ENCODE data around the gene TMEM72. TPM values are rescaled to one million over a fixed set of nuclear protein-coding genes. Genes with fewer than 3 reads are reported as not detected.

The TMEM72 gene
- total and polyA plus RNA-seq, 2 of the 13 experiments (the other 11 are each of a cell fraction or from before 2014, with no cell fraction given): 0.04 TPM; not detected in 1

- TF ChIP-seq, protein P1, sequence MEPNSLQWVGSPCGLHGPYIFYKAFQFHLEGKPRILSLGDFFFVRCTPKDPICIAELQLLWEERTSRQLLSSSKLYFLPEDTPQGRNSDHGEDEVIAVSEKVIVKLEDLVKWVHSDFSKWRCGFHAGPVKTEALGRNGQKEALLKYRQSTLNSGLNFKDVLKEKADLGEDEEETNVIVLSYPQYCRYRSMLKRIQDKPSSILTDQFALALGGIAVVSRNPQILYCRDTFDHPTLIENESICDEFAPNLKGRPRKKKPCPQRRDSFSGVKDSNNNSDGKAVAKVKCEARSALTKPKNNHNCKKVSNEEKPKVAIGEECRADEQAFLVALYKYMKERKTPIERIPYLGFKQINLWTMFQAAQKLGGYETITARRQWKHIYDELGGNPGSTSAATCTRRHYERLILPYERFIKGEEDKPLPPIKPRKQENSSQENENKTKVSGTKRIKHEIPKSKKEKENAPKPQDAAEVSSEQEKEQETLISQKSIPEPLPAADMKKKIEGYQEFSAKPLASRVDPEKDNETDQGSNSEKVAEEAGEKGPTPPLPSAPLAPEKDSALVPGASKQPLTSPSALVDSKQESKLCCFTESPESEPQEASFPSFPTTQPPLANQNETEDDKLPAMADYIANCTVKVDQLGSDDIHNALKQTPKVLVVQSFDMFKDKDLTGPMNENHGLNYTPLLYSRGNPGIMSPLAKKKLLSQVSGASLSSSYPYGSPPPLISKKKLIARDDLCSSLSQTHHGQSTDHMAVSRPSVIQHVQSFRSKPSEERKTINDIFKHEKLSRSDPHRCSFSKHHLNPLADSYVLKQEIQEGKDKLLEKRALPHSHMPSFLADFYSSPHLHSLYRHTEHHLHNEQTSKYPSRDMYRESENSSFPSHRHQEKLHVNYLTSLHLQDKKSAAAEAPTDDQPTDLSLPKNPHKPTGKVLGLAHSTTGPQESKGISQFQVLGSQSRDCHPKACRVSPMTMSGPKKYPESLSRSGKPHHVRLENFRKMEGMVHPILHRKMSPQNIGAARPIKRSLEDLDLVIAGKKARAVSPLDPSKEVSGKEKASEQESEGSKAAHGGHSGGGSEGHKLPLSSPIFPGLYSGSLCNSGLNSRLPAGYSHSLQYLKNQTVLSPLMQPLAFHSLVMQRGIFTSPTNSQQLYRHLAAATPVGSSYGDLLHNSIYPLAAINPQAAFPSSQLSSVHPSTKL (CRISPR knock-in tag; IDR thresholded peaks at IDR 0.05): no peak
- TF ChIP-seq HOXA9 (CRISPR knock-in tag; IDR thresholded peaks at IDR 0.05; ENCODE audit: borderline replicate concordance) (no peak), JUNB (CRISPR knock-in tag; IDR thresholded peaks at IDR 0.05; ENCODE audit: borderline replicate concordance) (0 out of 2 replicates have a peak, but pooled peaks have one; percentile 40), NFYC (CRISPR knock-in tag; IDR thresholded peaks at IDR 0.05) (no peak), ZBTB37 (CRISPR knock-in tag; IDR thresholded peaks at IDR 0.05) (no peak), NBN (conservative IDR thresholded peaks at IDR 0.05) (peak; percentile 89; the same call in 1 of the 2 replicates), FOXK2 (IDR thresholded peaks at IDR 0.05) (0 out of 2 replicates have a peak, but pooled peaks have one; percentile 27), SALL1 (CRISPR knock-in tag; IDR thresholded peaks at IDR 0.05) (no peak), RAD51 (IDR thresholded peaks at IDR 0.05; ENCODE audit: borderline replicate concordance) (peak; percentile 25; the same call in 1 of the 2 replicates), IRF9 (CRISPR knock-in tag; IDR thresholded peaks at IDR 0.05; ENCODE audit: borderline replicate concordance) (no peak), KDM1A (CRISPR knock-in tag; IDR thresholded peaks at IDR 0.05) (no peak)
- TF ChIP-seq, protein P2, sequence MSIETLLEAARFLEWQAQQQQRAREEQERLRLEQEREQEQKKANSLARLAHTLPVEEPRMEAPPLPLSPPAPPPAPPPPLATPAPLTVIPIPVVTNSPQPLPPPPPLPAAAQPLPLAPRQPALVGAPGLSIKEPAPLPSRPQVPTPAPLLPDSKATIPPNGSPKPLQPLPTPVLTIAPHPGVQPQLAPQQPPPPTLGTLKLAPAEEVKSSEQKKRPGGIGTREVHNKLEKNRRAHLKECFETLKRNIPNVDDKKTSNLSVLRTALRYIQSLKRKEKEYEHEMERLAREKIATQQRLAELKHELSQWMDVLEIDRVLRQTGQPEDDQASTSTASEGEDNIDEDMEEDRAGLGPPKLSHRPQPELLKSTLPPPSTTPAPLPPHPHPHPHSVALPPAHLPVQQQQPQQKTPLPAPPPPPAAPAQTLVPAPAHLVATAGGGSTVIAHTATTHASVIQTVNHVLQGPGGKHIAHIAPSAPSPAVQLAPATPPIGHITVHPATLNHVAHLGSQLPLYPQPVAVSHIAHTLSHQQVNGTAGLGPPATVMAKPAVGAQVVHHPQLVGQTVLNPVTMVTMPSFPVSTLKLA (IDR thresholded peaks at IDR 0.05): peak; percentile 11; the same call in 1 of the 2 replicates
Measured at GRCh38 chr10:44925811-44926750, 14.9 kb downstream of the TMEM72 start (continued).
